Adrenal gland (tissue), 5 donors: ENCODE measurements around the gene PARP2.

Experiments used
- POLR2A ChIP-seq, 2 donors: fragments of 450-650 bp; IDR thresholded peaks; one replicate each; pipeline ENCODE4 v1.6.1; 2017; ENCODE audit warnings: antibody characterized with exemption in 2 of 2, mild to moderate bottlenecking in 2 of 2, moderate library complexity in 1 of 2
- TF ChIP-seq, protein P1 (sequence below), 6 experiments: fragments of 450-650 bp in 4 of 6; fragments of 200-600 bp in 2 of 6; sonication (generic) in 1 of 6; IDR thresholded peaks; 1 replicate in 5 of 6; 2 replicates in 1 of 6; pipeline versions ENCODE4 v1.5.1 to v1.8.0; 2016 to 2021; ENCODE audit warnings: antibody characterized with exemption in 6 of 6, mild to moderate bottlenecking in 2 of 6, moderate library complexity in 1 of 6
- donor health status: DM: no; HTN: no; CAD: no.

DNA sequence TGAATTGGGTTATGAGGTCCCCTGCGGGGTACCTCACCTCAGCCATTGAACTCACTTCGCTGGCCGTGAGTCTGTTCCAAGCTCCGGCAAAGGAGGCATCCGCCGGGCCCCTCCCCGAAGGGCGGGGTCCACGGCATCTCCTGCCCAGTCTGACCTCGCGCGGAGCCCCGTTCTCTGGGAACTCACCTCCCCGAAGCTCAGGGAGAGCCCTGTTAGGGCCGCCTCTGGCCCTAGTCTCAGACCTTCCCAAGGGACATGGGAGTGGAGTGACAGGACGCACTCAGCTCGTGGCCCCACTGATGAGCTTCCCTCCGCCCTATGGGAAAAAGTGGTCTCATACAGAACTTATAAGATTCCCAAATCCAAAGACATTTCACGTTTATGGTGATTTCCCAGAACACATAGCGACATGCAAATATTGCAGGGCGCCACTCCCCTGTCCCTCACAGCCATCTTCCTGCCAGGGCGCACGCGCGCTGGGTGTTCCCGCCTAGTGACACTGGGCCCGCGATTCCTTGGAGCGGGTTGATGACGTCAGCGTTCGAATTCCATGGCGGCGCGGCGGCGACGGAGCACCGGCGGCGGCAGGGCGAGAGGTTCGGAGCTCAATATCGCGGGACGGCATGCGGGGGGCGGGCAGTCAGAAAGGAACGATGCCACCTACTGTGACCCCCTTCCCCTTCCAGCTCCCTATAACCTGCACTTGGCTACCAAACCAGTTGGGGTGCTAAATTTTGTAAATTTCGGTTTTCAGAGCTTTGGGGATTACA, at the start of gene PARP2:
- TF ChIP-seq, protein P1, sequence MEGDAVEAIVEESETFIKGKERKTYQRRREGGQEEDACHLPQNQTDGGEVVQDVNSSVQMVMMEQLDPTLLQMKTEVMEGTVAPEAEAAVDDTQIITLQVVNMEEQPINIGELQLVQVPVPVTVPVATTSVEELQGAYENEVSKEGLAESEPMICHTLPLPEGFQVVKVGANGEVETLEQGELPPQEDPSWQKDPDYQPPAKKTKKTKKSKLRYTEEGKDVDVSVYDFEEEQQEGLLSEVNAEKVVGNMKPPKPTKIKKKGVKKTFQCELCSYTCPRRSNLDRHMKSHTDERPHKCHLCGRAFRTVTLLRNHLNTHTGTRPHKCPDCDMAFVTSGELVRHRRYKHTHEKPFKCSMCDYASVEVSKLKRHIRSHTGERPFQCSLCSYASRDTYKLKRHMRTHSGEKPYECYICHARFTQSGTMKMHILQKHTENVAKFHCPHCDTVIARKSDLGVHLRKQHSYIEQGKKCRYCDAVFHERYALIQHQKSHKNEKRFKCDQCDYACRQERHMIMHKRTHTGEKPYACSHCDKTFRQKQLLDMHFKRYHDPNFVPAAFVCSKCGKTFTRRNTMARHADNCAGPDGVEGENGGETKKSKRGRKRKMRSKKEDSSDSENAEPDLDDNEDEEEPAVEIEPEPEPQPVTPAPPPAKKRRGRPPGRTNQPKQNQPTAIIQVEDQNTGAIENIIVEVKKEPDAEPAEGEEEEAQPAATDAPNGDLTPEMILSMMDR (IDR thresholded peaks at IDR 0.05) = peak in 2 of 6 experiments; percentile 4 to 31
- peak; percentile 94 to 98 for TF ChIP-seq POLR2A (IDR thresholded peaks at IDR 0.05)
